Astrocyte of the cerebellum (primary cell): Measurements from ENCODE around the gene C3orf80.
"Not testable (repeated sequence)": the region's sequence is repeated elsewhere in the genome, so short reads cannot be mapped to it uniquely, and the experiment has no call there.

ENCODE experiments used
- DNase-seq: peaks from one replicate; pipeline ENCODE4 v3.0.0-alpha.2; 2011; ENCODE audit warnings: low read depth
- H3K4me3 ChIP-seq: 2 replicates; pipeline ENCODE4 v1.5.1; 2011; ENCODE audit warnings: mild to moderate bottlenecking, low read depth, low read length, moderate library complexity
- CTCF ChIP-seq: IDR thresholded peaks from 2 replicates; pipeline ENCODE4 v1.5.1; 2012; ENCODE audit warnings: low read length, low read depth, moderate library complexity, mild to moderate bottlenecking; ENCODE audit errors: missing control alignments
- in situ Hi-C: cut with HindIII; loops from 2 replicates; pipeline ENCODE4 v1.10.0; 2017; ENCODE audit warnings: low sequenced_read_pairs

The C3orf80 gene

GRCh38 chr3:160195106-160195505, 30.1 kb upstream of the C3orf80 start:
- in situ Hi-C loops, result no loop called here

GRCh38 chr3:160196511-160197104, 28.6 kb upstream of the C3orf80 start:
- in situ Hi-C loops, result no loop called here
- TF ChIP-seq CTCF, result no peak
- DNase-seq, result no peak
- H3K4me3 ChIP-seq, result no peak overlapping the region

More at GRCh38 chr3:160195106-160195505, 30.1 kb upstream of the C3orf80 start:
- no peak overlapping the region for H3K4me3 ChIP-seq
- DNase-seq, result no peak
- TF ChIP-seq CTCF, result no peak

GRCh38 chr3:160199108-160199507, 26.1 kb upstream of the C3orf80 start:
- DNase-seq, result no peak
- in situ Hi-C loops, result no loop called here
- TF ChIP-seq CTCF, result no peak
- H3K4me3 ChIP-seq, result no peak overlapping the region

GRCh38 chr3:160200353-160200752, 24.9 kb upstream of the C3orf80 start:
- no peak overlapping the region for H3K4me3 ChIP-seq
- in situ Hi-C loops, result no loop called here
- DNase-seq, result no peak
- no peak for TF ChIP-seq CTCF

DNA sequence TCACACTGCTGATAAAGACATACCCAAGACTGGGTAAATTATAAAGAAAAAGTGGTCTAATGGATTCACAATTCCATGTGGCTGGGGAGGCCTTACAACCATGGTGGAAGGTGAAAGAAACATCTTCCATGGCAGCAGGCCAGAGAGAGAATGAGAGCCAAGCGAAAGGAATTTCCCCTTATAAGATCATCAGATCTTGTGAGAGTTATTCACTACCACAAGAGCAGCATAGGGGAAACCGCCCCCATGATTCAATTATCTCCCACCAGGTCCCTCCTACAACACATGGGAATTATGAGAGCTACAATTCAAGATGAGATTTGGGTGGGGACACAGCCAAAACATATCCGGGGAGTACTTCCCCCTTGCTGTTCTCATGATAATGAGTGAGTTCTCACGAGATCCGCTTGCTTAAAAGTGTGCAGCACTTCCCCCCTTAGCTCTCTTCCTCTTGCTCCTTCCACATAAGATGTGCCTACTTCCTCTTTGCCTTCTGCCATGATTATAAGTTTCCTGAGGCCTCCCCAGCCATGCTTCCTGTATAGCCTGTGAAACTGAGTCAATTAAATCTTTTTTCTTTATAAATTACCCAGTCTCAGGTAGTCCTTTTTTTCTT, 20.7 kb upstream of the C3orf80 start:
- H3K4me3 ChIP-seq, DNase-seq, in situ Hi-C loops: not testable (repeated sequence)

DNA sequence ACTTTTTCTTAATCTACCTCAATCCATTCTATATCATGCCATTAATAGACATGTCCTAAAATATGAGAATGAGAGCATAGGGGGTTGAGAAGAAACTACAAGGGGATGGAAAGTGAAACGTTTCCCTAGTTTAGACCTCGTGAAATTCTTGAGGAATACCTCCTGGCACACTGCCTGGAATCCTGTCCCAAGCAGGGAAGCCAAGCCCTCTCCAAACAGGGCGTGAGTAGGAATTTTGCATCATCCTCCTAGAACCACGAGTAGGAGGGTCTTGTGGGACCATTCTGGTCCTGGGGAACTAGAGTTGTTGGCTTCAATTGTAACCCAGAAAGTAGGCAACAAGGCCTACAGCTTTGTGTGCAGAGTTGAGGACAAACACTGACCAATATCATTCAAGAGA, 19.6 kb upstream of the C3orf80 start:
- DNase-seq, result no peak
- H3K4me3 ChIP-seq, result no peak overlapping the region
- no peak for TF ChIP-seq CTCF
- in situ Hi-C loops, result no loop called here

GRCh38 chr3:160210341-160210740, 14.9 kb upstream of the C3orf80 start:
- DNase-seq, result no peak
- in situ Hi-C loops, result no loop called here
- no peak for TF ChIP-seq CTCF
- H3K4me3 ChIP-seq, result no peak overlapping the region
